ENCODE measurements around the gene TMC5.
"Not testable (repeated sequence)": the region's sequence is repeated elsewhere in the genome, so short reads cannot be mapped to it uniquely, and the experiment has no call there.

DNA sequence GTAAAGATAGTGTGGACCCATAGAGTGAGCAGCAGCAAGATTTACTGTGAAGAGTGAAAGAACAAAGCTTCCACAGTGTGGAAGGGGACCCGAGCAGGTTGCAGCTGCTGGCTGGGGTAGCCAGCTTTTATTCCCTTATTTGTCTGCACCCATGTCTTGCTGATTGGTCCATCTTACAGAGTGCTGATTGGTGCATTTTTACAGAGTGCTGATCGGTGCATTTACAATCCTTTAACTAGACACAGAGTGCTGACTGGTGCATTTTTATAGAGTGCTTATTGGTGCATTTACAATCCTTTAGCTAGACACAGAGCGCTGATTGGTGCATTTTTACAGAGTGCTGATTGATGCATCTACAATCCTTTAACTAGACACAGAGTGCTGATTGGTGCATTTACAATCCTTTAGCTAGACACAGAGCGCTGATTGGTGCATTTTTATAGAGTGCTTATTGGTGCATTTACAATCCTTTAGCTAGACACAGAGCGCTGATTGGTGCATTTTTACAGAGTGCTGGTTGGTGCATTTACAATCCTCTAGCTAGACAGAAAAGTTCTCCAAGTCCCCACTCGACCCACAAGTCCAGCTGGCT is 26.4 kb upstream of the TMC5 start:
- not testable (repeated sequence) for TF ChIP-seq CTCF (IDR thresholded peaks at IDR 0.05; ENCODE audit: low read depth, low read length, poor library complexity, severe bottlenecking); EZH2phosphoT487 (IDR thresholded peaks at IDR 0.05; ENCODE audit: borderline replicate concordance, low read length)

Measured in DOHH2 (cell line).